Measurements from ENCODE around the gene PLOD2. TPM values are rescaled to one million over a fixed set of nuclear protein-coding genes. Genes with fewer than 3 reads are reported as not detected.

Gene PLOD2
- polyA plus RNA-seq, 1 experiment = 33.2 TPM

GRCh38 chr3:146102885-146103284 lies 58.1 kb downstream of the PLOD2 start:
- no peak for DNase-seq (ENCODE audit: low read depth)
- POLR2A ChIA-PET = no interaction called here
- H3K27me3 ChIP-seq (ENCODE audit: control insufficient read depth, insufficient read depth, low read length) = no peaks in the 10 kb centered on the region
- CTCF ChIA-PET = no interaction called here
- no peak overlapping the region for H3K4me3 ChIP-seq (ENCODE audit: low read depth, low read length)
- H3K36me3 ChIP-seq (ENCODE audit: control insufficient read depth, insufficient read depth, low read length) = peaks cover 2% of the 10 kb centered on the region
- TF ChIP-seq, protein P1, sequence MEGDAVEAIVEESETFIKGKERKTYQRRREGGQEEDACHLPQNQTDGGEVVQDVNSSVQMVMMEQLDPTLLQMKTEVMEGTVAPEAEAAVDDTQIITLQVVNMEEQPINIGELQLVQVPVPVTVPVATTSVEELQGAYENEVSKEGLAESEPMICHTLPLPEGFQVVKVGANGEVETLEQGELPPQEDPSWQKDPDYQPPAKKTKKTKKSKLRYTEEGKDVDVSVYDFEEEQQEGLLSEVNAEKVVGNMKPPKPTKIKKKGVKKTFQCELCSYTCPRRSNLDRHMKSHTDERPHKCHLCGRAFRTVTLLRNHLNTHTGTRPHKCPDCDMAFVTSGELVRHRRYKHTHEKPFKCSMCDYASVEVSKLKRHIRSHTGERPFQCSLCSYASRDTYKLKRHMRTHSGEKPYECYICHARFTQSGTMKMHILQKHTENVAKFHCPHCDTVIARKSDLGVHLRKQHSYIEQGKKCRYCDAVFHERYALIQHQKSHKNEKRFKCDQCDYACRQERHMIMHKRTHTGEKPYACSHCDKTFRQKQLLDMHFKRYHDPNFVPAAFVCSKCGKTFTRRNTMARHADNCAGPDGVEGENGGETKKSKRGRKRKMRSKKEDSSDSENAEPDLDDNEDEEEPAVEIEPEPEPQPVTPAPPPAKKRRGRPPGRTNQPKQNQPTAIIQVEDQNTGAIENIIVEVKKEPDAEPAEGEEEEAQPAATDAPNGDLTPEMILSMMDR (IDR thresholded peaks at IDR 0.05; ENCODE audit: insufficient read depth, low read depth, low read length) = no peak

DNA sequence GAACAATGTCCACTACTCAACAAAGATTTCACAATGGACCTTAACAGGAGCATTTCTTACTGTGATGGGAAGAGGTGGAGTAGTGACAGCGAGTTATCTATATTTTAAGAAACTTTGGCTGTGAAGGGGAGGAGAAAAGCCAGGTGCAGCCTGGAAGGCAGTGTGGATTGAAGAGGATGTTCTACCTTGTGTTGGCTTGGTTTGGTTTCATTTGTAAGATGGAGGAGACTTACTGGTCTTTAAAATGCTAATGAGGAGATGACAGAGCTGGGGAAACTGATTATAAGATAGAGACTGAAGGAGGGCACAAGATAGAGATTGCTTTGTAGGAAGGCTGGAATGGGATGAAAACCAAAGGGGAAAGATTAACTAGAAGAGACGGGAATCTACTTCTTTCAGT lies 59.4 kb downstream of the PLOD2 start:
- ChIA-PET POLR2A (no interaction called here), CTCF (interaction anchor here (0.6 to 1.2 kb wide), 4 partner anchors 10 to 59 kb away, joined by 3 to 4 read pairs (median 3); partner anchors contain the start of gene PLOD2)
- Histone ChIP-seq H3K4me3 (ENCODE audit: low read depth, low read length) (no peak overlapping the region), H3K36me3 (ENCODE audit: control insufficient read depth, insufficient read depth, low read length) (peaks cover 2% of the 10 kb centered on the region), H3K27me3 (ENCODE audit: control insufficient read depth, insufficient read depth, low read length) (no peaks in the 10 kb centered on the region)
- DNase-seq (ENCODE audit: low read depth) = no peak
- TF ChIP-seq, protein P1 (IDR thresholded peaks at IDR 0.05; ENCODE audit: insufficient read depth, low read depth, low read length) = no peak

DNA sequence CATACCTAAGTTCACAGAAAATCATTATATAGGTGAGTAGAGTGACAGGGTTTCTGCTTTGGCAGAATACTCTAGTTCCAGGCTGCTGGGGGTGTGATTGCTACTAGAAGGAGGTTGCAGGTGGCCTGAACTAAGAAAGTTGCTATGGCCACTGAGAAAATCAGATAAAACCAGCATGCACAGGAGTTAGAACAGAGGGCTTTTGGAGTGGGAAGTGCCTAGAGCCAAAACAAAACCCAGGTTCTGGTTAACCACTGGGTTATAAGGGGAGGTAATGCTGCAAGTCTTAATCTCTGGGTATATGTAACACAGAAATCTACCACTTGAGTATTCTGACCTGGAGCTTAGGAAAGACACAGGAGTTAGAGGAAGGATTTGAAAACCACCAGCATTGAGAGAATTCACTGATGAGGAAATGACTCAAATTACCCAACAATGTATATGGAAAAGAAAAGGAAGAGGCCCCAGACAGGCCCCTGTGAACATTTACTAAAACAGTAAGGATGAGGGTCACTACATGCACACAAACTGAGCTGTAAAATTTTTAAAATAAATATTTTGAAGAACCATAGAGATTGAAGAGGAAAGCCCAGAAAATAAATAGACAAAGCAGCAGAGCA lies 60.0 kb downstream of the PLOD2 start:
- Histone ChIP-seq H3K36me3 (ENCODE audit: control insufficient read depth, insufficient read depth, low read length) (peaks cover 2% of the 10 kb centered on the region), H3K27me3 (ENCODE audit: control insufficient read depth, insufficient read depth, low read length) (no peaks in the 10 kb centered on the region), H3K4me3 (ENCODE audit: low read depth, low read length) (no peak overlapping the region)
- ChIA-PET CTCF (interaction anchor here (1.2 kb wide), 1 partner anchor 10 kb away, joined by 3 read pairs; no protein-coding TSS in a partner anchor), POLR2A (no interaction called here)
- TF ChIP-seq, protein P1 (IDR thresholded peaks at IDR 0.05; ENCODE audit: insufficient read depth, low read depth, low read length) = no peak
- no peak for DNase-seq (ENCODE audit: low read depth)

GRCh38 chr3:146100180-146100579 lies 60.8 kb downstream of the PLOD2 start:
- DNase-seq (ENCODE audit: low read depth) = no peak
- ChIA-PET POLR2A (no interaction called here), CTCF (interaction anchor here (1.2 kb wide), 1 partner anchor 9 kb away, joined by 3 read pairs; no protein-coding TSS in a partner anchor)
- Histone ChIP-seq H3K36me3 (ENCODE audit: control insufficient read depth, insufficient read depth, low read length) (peaks cover 2% of the 10 kb centered on the region), H3K4me3 (ENCODE audit: low read depth, low read length) (no peak overlapping the region), H3K27me3 (ENCODE audit: control insufficient read depth, insufficient read depth, low read length) (no peaks in the 10 kb centered on the region)
- TF ChIP-seq, protein P1 (IDR thresholded peaks at IDR 0.05; ENCODE audit: insufficient read depth, low read depth, low read length) = no peak

DNA sequence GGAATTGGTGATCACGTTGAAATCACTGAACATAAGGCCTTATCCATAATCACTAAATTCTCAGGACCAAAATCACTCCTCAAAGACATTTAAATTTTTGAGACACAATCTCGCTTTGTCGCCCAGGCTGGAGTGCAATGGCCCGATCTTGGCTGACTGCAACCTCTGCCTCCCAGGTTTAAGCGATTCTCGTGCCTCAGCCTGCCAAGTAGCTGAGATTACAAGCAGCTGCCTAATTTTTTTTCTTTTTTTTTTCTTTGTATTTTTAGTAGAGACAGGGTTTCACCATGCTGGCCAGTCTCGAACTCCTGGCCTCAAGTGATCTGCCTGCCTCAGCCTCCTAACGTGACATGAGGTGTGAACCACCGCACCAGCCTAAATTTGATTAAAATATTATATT lies 61.7 kb downstream of the PLOD2 start:
- no peak for DNase-seq (ENCODE audit: low read depth)
- CTCF ChIA-PET = no interaction called here
- TF ChIP-seq, protein P1 (IDR thresholded peaks at IDR 0.05; ENCODE audit: insufficient read depth, low read depth, low read length) = no peak
- no peaks in the 10 kb centered on the region for H3K27me3 ChIP-seq (ENCODE audit: control insufficient read depth, insufficient read depth, low read length)
- POLR2A ChIA-PET = no interaction called here
- H3K4me3 ChIP-seq (ENCODE audit: low read depth, low read length) = no peak overlapping the region
- H3K36me3 ChIP-seq (ENCODE audit: control insufficient read depth, insufficient read depth, low read length) = peaks cover 2% of the 10 kb centered on the region
